Measurements from ENCODE around the gene MAN1B1. TPM values are rescaled to one million over a fixed set of nuclear protein-coding genes. Genes with fewer than 3 reads are reported as not detected.

MAN1B1 gene
- total and polyA plus RNA-seq, 3 experiments from 2014 or later: 31.9 to 39.3 (median 32.7) TPM

DNA sequence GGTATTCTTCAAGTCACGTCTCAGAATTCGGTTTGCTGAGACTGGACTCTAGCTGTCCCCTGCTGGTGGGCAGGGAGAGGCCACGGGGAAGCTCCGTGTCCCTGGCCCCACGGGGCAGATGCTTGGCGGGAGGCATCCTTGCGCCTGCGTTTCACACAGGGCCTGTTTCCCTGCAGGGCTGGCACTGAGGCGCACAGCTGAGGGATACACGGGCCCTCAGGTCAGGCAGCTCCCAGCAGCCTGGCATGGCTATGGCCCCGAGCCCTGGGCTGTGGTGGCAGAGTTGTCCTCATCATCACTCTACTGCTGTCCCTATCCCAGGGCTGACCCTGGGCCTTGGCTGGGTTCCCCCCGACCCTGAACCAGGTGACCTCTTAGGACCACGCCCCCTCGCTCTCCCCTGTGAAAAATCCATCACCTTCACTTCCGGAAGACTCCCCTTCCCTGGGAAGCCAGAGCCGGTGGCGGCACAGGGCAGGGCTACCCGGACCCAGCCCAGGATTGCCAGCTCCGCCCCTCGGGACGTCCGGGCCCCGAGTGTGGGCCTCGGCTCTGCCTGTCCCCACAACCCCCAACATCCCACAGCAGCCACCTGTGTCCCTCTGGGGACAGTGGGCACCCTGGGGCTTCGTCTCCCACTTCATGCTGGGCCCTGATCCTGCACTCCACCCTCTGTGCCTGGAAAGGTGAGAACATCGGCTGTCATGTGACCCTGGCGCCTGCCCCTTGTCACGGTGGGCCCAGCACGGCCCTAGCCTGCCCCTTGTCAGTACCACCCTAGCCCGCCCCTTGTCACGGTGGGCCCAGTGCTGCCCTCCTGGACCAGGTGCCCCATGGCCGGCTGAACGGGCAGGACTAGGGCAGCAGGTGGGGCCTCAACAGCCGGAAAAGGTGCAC lies 22.7 kb downstream of the MAN1B1 start:
- POLR2A ChIA-PET: no interaction called here

GRCh38 chr9:137110147-137110910 lies 23.5 kb downstream of the MAN1B1 start:
- Mint-ChIP-seq H3K4me3 (peak overlapping the region in 1 of 7 donors; percentile 60), H3K27me3 (no peaks in the 10 kb centered on the region), H3K36me3 (peaks cover 0 to 48% (median 0%) of the 10 kb centered on the region in 3 donors), H3K4me1 (peaks cover 0 to 9% (median 3%) of the 10 kb centered on the region in 3 donors), H3K9me3 (no peaks in the 10 kb centered on the region), H3K27ac (peak overlapping the region in 1 of 8 donors; percentile 50)
- H3K9me3 ChIP-seq (ENCODE audit: low read length): no peaks in the 10 kb centered on the region
- POLR2A ChIA-PET: no interaction called here
- H3K4me3 ChIP-seq (ENCODE audit: low read length): no peak overlapping the region
- H3K27ac ChIP-seq (ENCODE audit: low read depth, low read length): no peak overlapping the region
- peaks cover 12% of the 10 kb centered on the region for H3K36me3 ChIP-seq (ENCODE audit: insufficient read depth, low read length)
- H3K4me1 ChIP-seq (ENCODE audit: insufficient read depth, low read length): peaks cover 9% of the 10 kb centered on the region
- no peak for DNase-seq
- CTCF ChIA-PET: no interaction called here
- no peaks in the 10 kb centered on the region for H3K27me3 ChIP-seq (ENCODE audit: insufficient read depth, low read length, poor library complexity, severe bottlenecking)

More for the DNA sequence above, 22.7 kb downstream of the MAN1B1 start:
- Mint-ChIP-seq H3K27ac (no peak overlapping the region), H3K9me3 (no peaks in the 10 kb centered on the region), H3K4me3 (no peak overlapping the region), H3K27me3 (no peaks in the 10 kb centered on the region), H3K4me1 (peaks cover 0 to 9% (median 3%) of the 10 kb centered on the region in 3 donors), H3K36me3 (peaks cover 0 to 48% (median 3%) of the 10 kb centered on the region in 3 donors)
- Histone ChIP-seq H3K4me3 (ENCODE audit: low read length) (no peak overlapping the region), H3K4me1 (ENCODE audit: insufficient read depth, low read length) (peaks cover 5% of the 10 kb centered on the region), H3K27ac (ENCODE audit: low read depth, low read length) (no peak overlapping the region), H3K9me3 (ENCODE audit: low read length) (no peaks in the 10 kb centered on the region), H3K36me3 (ENCODE audit: insufficient read depth, low read length) (peaks cover 14% of the 10 kb centered on the region), H3K27me3 (ENCODE audit: insufficient read depth, low read length, poor library complexity, severe bottlenecking) (no peaks in the 10 kb centered on the region)
- CTCF ChIA-PET: no interaction called here
- DNase-seq: no peak

DNA sequence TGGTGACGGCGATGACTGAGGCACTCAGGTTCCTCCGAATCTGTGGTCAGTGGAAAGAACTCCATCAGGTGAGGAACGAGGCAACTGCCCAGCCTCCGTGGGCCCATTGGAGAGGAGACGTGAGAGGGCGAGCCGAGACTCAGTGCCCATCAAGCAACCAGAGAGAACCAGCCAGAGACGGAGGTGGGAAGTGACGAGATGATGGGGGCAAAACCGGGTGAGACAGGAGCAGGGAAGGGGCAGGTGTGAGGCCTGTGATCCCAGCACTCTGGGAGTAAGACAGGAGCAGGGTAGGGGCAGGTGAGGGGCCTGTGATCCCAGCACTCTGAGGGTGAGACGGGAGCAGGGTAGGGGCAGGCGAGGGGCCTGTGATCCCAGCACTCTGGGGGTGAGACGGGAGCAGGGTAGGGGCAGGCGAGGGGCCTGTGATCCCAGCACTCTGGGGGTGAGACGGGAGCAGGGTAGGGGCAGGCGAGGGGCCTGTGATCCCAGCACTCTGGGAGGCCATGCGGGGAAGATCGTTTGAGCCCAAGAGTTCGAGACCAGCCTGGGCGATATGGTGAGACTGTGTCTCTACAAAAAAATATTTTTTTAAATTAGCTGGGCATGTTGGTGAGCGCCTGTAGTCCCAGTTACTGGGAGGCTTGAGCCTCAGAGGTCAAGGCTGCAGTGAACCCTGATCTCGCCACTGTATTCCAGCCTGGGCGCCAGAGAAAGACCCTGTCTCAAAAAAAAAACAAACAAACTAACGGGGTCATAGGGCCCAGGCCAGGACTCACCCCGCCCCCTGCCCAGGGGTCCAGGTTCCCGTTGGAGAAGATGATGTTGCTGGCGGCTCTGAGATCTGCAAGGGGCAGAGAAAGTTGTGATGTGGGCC lies 24.4 kb downstream of the MAN1B1 start:
- DNase-seq: no peak
- Histone ChIP-seq H3K4me3 (ENCODE audit: low read length) (no peak overlapping the region), H3K4me1 (ENCODE audit: insufficient read depth, low read length) (peaks cover 10% of the 10 kb centered on the region), H3K27me3 (ENCODE audit: insufficient read depth, low read length, poor library complexity, severe bottlenecking) (no peaks in the 10 kb centered on the region), H3K9me3 (ENCODE audit: low read length) (no peaks in the 10 kb centered on the region), H3K36me3 (ENCODE audit: insufficient read depth, low read length) (peaks cover 12% of the 10 kb centered on the region), H3K27ac (ENCODE audit: low read depth, low read length) (no peak overlapping the region)
- POLR2A ChIA-PET: no interaction called here
- Mint-ChIP-seq H3K4me1 (peaks cover 0 to 9% (median 3%) of the 10 kb centered on the region in 3 donors), H3K27ac (peak overlapping the region in 2 of 8 donors; percentile 33 to 46), H3K4me3 (peak overlapping the region in 4 of 7 donors; percentile 15 to 60 (median 30)), H3K27me3 (no peaks in the 10 kb centered on the region), H3K9me3 (no peaks in the 10 kb centered on the region), H3K36me3 (peaks cover 0 to 48% (median 0%) of the 10 kb centered on the region in 3 donors)
- CTCF ChIA-PET: interaction anchor here (0.9 kb wide), 1 partner anchor 64 kb away, joined by 3 read pairs; the partner anchor contains the start of gene NPDC1

- peak overlapping the region in 1 of 7 donors; percentile 28 for H3K4me3 Mint-ChIP-seq
- H3K9me3 ChIP-seq (ENCODE audit: low read length): no peaks in the 10 kb centered on the region
- H3K36me3 Mint-ChIP-seq: peaks cover 0 to 44% (median 0%) of the 10 kb centered on the region in 3 donors
- H3K4me3 ChIP-seq (ENCODE audit: low read length): no peak overlapping the region
- peaks cover 0 to 9% (median 3%) of the 10 kb centered on the region in 3 donors for H3K4me1 Mint-ChIP-seq
- H3K27ac Mint-ChIP-seq: peak overlapping the region in 1 of 8 donors; percentile 33
- no peak for DNase-seq
- ChIA-PET CTCF (interaction anchor here (0.9 kb wide), 1 partner anchor 65 kb away, joined by 3 read pairs; the partner anchor contains the start of gene NPDC1), POLR2A (interaction anchor here (0.6 kb wide), 1 partner anchor 91 kb away, joined by 10 read pairs; no protein-coding TSS in a partner anchor)
- no peak overlapping the region for H3K27ac ChIP-seq (ENCODE audit: low read depth, low read length)
- peaks cover 0 to 1% of the 10 kb centered on the region in 2 donors for H3K27me3 Mint-ChIP-seq
- H3K36me3 ChIP-seq (ENCODE audit: insufficient read depth, low read length): peaks cover 12% of the 10 kb centered on the region
- no peaks in the 10 kb centered on the region for H3K27me3 ChIP-seq (ENCODE audit: insufficient read depth, low read length, poor library complexity, severe bottlenecking)
- H3K9me3 Mint-ChIP-seq: no peaks in the 10 kb centered on the region
- H3K4me1 ChIP-seq (ENCODE audit: insufficient read depth, low read length): peaks cover 10% of the 10 kb centered on the region
These were observed 25.2 kb downstream of the MAN1B1 start for GRCh38 chr9:137111788-137112563.

GRCh38 chr9:137112564-137113384 lies 26.0 kb downstream of the MAN1B1 start:
- peaks cover 0 to 9% (median 3%) of the 10 kb centered on the region in 3 donors for H3K4me1 Mint-ChIP-seq
- POLR2A ChIA-PET: interaction anchor here (0.6 to 1.8 kb wide), 3 partner anchors 17 to 90 kb away, joined by 3 to 10 read pairs (median 10); partner anchors contain the start of gene MAN1B1
- no peak overlapping the region for H3K27ac ChIP-seq (ENCODE audit: low read depth, low read length)

GRCh38 chr9:137113385-137114159 lies 26.8 kb downstream of the MAN1B1 start:
- Mint-ChIP-seq H3K27me3 (peaks cover 0 to 1% of the 10 kb centered on the region in 2 donors), H3K4me1 (peaks cover 0 to 9% (median 3%) of the 10 kb centered on the region in 3 donors), H3K36me3 (peaks cover 0 to 30% (median 0%) of the 10 kb centered on the region in 3 donors), H3K27ac (peak overlapping the region in 2 of 8 donors; percentile 51 to 63), H3K4me3 (peak overlapping the region; percentile 24 to 87 (median 69)), H3K9me3 (no peaks in the 10 kb centered on the region)
- ChIA-PET POLR2A (interaction anchor here (0.5 to 1.8 kb wide), 6 partner anchors 10 to 127 kb away, joined by 3 to 10 read pairs (median 4); partner anchors contain the start of genes MAN1B1 and TUBB4B), CTCF (interaction anchor here (1.7 to 1.8 kb wide), 3 partner anchors 18 to 123 kb away, joined by 4 to 12 read pairs (median 7); no protein-coding TSS in a partner anchor)
- no peaks in the 10 kb centered on the region for H3K27me3 ChIP-seq (ENCODE audit: insufficient read depth, low read length, poor library complexity, severe bottlenecking)
- peaks cover 10% of the 10 kb centered on the region for H3K4me1 ChIP-seq (ENCODE audit: insufficient read depth, low read length)
- peaks cover 2% of the 10 kb centered on the region for H3K36me3 ChIP-seq (ENCODE audit: insufficient read depth, low read length)
- no peaks in the 10 kb centered on the region for H3K9me3 ChIP-seq (ENCODE audit: low read length)
- DNase-seq: peak in 2 of 5 donors; percentile 33 to 64
- no peak overlapping the region for H3K27ac ChIP-seq (ENCODE audit: low read depth, low read length)
- no peak overlapping the region for H3K4me3 ChIP-seq (ENCODE audit: low read length)

More at GRCh38 chr9:137112564-137113384, 26.0 kb downstream of the MAN1B1 start:
- H3K4me1 ChIP-seq (ENCODE audit: insufficient read depth, low read length): peaks cover 10% of the 10 kb centered on the region
- no peaks in the 10 kb centered on the region for H3K27me3 ChIP-seq (ENCODE audit: insufficient read depth, low read length, poor library complexity, severe bottlenecking)
- no peaks in the 10 kb centered on the region for H3K9me3 Mint-ChIP-seq
- CTCF ChIA-PET: interaction anchor here (1.7 to 1.8 kb wide), 3 partner anchors 17 to 124 kb away, joined by 4 to 12 read pairs (median 7); no protein-coding TSS in a partner anchor
- peaks cover 0 to 38% (median 0%) of the 10 kb centered on the region in 3 donors for H3K36me3 Mint-ChIP-seq
- H3K4me3 ChIP-seq (ENCODE audit: low read length): no peak overlapping the region
- H3K27ac Mint-ChIP-seq: peak overlapping the region in 2 of 8 donors; percentile 9 to 66
- no peaks in the 10 kb centered on the region for H3K9me3 ChIP-seq (ENCODE audit: low read length)
- peaks cover 7% of the 10 kb centered on the region for H3K36me3 ChIP-seq (ENCODE audit: insufficient read depth, low read length)
- peak in 1 of 5 donors; percentile 50 for DNase-seq
- H3K4me3 Mint-ChIP-seq: peak overlapping the region in 5 of 7 donors; percentile 62 to 87 (median 70)
- peaks cover 0 to 1% of the 10 kb centered on the region in 2 donors for H3K27me3 Mint-ChIP-seq

Data from CD8-positive, alpha-beta memory T cell (primary cell).